HG03064 (cell line): ENCODE data around the gene NLRP1.
"Not testable (repeated sequence)": the region's sequence is repeated elsewhere in the genome, so short reads cannot be mapped to it uniquely, and the experiment has no call there.

Source experiments
- ATAC-seq: cut with Tn5 transposase; IDR thresholded peaks from one replicate; pipeline ENCODE4 v1.9.1; 2021; ENCODE audit warnings: low read depth; ENCODE audit not compliant: unreplicated experiment

Gene NLRP1

GRCh38 chr17:5588584-5588983, 4.3 kb upstream of the NLRP1 start:
- ATAC-seq: no peak

- ATAC-seq: no peak
These were observed 3.2 kb upstream of the NLRP1 start for GRCh38 chr17:5587438-5588032.

GRCh38 chr17:5585836-5586521, 1.7 kb upstream of the NLRP1 start:
- no peak for ATAC-seq

DNA sequence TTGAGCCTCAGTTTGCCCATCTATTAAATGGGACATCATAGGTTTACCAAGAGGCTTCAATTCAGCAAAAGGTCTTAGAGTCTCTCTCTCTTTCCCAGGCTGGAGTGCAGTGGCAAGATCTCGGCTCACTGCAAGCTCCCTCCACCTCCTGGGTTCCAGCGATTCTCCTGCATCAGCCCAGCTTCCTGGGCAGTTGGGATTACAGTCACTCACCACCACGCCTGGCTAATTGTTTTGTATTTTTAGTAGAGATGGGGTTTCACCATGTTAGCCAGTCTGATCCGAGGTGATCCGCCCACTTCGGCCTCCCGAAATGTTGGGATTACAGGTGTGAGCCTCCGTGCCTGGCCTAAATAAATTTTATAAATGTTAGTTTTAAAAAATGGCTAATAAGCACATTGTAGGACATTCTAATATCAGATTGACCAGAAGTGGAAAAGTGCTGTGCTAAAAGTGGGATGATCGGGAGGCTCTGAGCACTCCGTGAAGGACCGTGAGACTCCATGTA, 1.0 kb upstream of the NLRP1 start:
- no peak for ATAC-seq

DNA sequence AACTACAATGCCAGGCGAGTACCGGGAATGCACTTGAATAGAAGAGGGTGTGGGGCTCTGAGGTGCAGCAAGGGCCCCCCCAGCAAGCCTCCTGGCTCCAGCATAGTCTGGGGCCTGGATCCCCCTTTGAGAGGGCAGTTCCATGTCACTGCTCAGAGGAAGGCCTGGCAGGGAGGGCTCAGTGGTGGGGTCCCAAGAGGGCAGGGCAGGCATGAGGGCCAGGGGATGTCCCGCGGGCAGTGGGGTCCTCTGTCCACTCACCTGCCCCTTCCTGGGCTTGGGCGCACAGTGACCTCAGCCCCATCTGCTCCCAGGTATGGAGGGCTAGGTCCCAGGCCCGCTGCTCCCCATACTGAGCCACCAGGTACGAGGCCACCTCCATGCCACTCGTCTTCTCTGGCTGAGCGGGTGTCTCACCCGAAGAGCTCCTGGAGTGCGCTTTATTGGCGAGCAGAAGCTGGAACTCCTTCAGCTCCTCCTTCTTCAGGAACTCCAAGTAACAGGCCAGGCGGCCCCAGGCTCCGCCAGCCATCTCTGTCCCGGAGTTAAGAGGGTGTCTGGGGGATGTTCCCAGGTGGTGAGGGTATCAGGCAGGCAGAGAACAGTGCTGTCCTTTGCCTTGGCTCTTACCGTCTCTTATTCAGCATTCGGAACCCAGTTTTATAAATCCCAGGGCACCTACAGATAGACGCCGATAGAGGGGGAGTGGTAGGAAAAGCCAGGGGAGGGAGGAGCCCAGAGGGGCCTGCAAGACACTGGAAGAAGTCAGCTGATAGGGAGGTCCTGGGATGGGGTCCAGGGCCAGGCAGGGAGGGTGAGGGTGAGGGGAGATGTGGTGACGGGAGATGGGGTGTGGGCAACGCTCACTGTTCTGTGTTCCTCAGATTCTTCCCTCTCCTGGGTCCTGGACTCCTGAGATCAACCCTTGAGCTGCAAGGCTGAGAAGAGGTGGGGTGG, 605 bp downstream of the NLRP1 start:
- ATAC-seq: no peak

- ATAC-seq: no peak
These were observed 1.8 kb downstream of the NLRP1 start for GRCh38 chr17:5582209-5583185.

DNA sequence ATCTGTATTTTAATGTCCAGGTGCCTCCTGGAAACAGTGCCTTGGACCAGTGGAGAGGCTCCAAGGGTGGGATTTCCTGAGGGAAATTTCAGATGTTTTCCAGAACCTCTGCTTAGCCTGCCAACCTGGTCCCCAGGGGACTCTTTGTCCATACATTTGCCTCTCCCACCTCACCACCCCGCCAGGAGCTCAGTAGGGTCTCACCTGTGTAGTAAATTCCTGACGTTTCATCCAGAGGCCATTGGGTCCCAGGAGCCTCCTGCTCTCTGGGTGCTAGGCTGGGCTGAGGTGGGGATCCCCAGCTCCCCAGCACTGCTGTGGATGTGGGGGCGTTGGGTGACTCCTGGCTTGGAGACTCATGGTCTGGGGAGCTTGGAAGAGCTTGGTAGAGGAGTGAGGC, 2.7 kb downstream of the NLRP1 start:
- ATAC-seq: no peak

DNA sequence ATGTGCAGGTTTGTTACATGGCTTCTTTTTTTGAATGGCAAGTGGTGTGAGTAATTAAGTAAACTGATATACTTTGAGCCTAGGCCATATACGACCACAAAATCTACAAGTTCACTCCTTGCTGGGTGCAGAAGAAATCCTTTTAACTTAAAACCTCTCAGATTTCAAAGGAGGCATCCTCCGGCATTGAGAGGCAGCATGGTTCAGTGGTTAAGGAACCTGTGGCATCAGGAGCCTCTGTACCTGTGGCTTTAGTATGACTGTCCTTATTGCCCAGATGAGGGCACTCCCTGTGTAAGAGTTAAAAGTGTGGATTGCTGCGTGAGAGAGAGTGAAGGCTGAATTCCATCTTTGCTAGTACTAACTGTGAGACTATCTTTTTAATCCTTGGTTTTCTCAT, 3.3 kb downstream of the NLRP1 start:
- no peak for ATAC-seq

GRCh38 chr17:5580367-5580766, 3.9 kb downstream of the NLRP1 start:
- no peak for ATAC-seq

GRCh38 chr17:5578768-5579167, 5.5 kb downstream of the NLRP1 start:
- not testable (repeated sequence) for ATAC-seq

- not testable (repeated sequence) for ATAC-seq
These were observed 11.3 kb downstream of the NLRP1 start for GRCh38 chr17:5573017-5573416.

- ATAC-seq: no peak
These were observed 13.0 kb downstream of the NLRP1 start for GRCh38 chr17:5571281-5571680.

DNA sequence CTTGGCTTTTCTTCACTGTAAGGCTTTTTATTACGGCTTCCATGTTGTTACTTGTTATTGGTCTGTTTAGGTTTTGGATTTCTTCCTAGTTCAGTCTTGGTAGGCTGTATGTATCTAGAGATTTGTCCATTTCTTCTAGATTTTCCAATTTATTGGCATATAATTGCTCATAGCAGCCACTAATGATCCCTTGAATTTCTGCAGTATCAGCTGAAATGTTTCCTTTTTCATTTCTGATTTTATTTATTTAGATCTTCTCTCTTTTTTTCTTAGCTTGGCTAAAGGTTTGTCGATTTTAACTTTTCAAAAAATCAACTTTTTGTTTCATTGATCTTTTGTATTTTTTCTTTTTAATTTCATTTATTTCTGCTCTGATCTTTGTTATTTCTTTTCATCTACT, 18.5 kb downstream of the NLRP1 start:
- ATAC-seq: no peak

- no peak for ATAC-seq
These were observed 20.9 kb downstream of the NLRP1 start for GRCh38 chr17:5563456-5563855.

DNA sequence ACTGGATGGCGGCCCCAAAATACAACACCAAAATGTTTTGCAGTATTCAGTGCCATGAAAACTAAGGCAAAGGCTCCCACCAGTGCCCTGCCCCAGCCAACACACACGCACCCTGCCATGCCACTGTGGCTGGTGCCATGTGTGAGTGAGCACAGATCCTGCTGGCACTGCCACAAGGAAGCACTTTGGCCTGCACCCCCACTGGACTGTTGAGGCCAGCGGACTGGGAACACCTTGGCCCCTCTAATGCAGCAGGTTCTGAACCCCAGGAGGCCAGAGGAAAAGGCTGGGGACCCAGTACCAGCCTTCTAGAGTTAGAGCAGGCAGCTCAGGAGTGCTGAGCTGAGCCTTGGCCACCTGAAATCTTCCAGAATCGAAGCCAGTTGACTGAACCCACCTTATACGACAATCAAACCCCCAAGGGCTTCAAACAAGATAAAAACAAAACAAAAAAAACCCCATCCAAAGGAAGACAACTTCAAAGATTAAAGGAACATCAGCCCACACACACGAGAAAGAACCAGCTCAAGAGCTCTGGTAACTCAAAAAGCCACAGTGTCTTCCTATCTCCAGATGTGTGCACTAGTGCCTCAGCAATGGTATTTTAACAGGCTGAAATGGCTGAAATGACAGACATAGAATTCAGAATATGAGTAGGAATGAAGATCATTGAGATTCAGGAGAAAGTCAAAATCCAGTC, 21.5 kb downstream of the NLRP1 start:
- ATAC-seq: no peak

DNA sequence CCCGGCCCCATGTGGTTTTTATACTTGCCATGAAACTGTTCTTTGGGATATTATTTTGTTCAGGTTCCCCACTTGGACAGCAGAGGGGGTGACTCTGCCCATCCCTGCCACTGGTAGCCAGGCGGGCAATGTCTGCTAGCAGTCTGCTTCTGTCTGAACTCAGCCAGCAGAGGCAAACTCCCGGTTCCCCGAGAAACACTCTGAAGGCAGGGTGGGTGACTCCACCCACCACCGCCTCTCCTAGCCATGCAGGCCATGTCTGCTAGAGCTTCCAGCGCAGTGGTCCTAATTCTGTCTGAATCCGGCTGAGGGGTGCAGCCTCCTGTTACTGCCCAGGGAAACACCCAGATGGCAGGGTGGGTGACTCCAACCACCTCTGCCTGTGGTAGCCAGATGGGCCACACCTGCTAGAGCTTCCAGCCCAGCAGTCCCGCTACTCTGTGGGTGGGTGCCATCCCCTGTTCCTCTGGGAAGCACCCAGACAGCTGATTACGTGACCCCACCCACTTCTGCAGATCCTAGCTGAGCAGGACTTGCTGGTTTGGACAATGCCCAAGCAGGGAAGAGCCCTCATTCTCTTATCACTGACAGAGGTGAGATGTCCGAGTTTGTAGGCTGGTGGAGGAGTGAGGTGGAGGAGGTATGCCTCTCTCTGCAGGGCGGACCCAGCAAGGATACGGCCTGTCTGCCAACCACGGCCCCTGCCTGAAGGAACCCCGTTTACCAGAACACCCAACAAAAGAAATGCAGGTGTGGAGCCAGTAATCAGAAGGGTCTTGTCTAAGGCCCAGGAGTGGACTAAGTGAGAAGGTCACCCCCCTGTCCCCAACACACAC, 22.4 kb downstream of the NLRP1 start:
- ATAC-seq: no peak

- no peak for ATAC-seq
These were observed 23.8 kb downstream of the NLRP1 start for GRCh38 chr17:5560361-5560988.
